Activated T-helper 9 cell treated with anti-CD3 and anti-CD28 coated beads, Interleukin-2, amount 50 U/mL, for 16 hours (primary cell): ENCODE results near the gene MON1B.
"Not testable (repeated sequence)": the region's sequence is repeated elsewhere in the genome, so short reads cannot be mapped to it uniquely, and the experiment has no call there.

Experiments used
- DNase-seq: peaks from one replicate; pipeline ENCODE4 v3.0.0-alpha.2; 2020; ENCODE audit warnings: low read depth

The MON1B gene

DNA sequence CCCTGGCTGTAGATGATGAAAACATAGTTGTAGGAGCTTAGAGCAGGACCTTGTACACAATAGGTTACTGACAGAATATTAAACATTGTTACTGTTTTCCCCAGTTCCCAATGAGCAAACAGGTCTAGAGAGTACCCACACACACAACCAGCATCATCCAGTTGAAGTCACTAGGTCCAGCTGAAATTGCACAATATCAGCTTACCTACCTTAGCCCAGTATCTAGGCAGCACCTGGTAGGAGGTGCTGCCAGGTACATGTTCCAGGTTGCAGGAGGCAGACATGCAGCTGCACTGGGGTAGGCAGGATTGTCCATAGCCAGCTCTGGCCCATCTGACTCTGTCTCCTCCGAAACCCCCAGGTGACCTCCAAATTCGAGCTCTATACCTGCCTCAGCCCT, 6.8 kb downstream of the MON1B start:
- no peak for DNase-seq

DNA sequence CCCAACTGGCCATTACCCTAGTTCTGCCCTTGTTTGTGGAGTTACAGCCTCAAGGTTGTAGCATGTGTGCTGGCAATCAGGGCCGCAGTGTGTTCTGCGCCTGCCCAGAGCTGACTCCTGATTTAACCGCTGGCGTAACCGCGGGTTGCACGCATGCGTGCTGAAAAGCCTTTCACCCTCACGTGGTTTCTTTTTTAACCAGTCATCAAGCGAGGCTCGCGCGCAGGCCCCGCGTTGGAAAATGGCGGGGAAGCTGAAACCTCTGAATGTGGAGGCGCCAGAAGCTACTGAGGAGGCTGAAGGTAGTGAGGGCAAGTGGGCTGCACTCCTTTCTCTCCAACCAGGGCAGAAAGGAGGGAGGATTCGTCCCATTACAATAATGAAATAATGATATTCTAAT, 8.2 kb downstream of the MON1B start, which contains the start of gene SYCE1L:
SYCE1L (plus strand) TSS at position 198 of the 400 bp plus-strand sequence; CDS start at position 242, 44 bp downstream.
- no peak for DNase-seq

DNA sequence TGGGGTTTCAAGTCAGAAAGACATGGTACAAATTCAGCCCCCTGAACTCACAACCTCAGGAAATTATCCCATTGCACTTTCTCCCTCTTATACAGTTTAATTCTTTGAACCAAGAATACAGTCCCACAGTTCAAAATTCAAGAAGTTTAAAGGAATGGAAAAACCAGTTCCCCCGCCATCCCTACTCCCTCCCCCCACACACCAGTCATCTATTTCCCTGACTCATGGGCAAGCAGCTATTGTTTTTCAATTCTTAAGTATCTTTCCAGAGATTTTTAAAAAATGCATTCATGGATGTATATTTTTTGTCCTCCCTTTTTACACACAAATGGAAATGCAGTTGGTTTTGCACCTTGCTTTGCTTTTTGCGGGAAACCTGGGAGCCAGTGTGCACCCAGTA, 15.5 kb downstream of the MON1B start:
- no peak for DNase-seq

GRCh38 chr16:77207030-77207429, 16.0 kb downstream of the MON1B start:
- no peak for DNase-seq

GRCh38 chr16:77208382-77208781, 17.4 kb downstream of the MON1B start:
- no peak for DNase-seq

DNA sequence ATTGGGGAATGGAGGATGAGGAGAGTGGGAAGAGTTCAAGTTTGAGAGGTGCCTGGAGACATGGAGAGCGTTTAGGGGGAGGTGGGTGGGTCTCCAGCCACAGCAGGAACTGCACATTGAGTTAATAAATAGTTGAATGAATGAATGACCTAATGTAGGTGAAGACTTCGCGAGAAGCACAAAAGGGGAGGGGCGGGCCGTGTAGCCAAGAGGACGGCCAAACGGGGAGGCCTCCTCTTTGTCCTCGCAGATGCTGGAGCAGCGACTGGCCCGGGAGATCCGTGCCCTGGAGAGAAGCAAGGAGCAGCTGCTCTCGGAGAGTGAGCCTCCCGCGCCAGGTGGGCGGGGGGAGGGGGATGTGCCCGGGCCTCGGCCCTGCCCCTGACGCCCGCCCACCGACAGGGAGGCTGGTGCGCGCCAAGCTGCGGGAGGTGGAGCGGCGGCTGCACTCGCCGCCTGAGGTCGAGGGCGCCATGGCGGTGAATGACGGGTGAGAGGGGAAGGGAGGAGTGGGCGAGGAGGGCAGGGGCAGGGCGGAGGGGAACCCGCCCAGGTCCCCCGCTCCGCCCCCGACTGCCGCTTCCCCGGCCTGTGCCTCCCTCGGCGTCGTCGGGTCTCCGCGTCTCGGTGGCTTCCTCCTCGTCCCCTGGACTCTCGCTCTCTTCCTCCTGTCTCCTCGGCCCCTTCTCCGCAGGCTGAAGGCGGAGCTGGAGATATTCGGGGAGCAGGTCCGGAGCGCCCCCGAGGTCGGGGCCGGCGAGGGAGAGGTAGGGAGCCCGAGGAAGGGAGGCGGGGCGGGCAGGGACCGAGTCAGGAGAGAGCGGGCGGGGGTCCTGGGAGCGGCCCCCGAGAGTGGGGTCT, 21.1 kb downstream of the MON1B start:
- peak; percentile 63 for DNase-seq

- DNase-seq: peak; percentile 50
These were observed 22.0 kb downstream of the MON1B start for GRCh38 chr16:77212741-77213541.

DNA sequence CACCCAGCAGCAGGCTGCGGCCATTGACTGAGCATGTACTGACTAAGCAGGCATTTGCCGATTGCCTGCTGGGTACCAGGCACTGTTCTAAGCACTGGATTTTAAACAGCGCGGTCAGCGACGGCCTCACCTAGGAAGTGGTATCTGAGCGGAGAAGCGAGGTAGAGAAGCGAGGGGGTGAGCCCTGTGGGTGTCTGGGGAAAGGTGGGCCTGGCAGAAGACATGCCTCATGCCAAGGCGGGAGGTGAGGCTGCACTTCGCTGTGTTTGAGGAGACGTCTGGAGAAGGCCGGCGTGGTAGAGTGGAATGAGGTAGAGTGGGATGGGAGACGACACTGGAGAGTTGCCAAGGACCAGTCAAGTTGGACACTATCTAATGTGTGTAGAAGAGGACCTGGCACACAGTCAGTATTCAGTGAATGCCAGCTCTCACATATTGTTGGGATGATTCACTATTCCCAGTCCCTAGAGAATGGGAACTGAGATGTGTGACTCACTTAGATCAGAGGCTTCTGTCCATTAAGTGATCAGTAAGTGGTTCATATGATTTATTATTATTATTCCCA, 22.6 kb downstream of the MON1B start:
- no peak for DNase-seq

DNA sequence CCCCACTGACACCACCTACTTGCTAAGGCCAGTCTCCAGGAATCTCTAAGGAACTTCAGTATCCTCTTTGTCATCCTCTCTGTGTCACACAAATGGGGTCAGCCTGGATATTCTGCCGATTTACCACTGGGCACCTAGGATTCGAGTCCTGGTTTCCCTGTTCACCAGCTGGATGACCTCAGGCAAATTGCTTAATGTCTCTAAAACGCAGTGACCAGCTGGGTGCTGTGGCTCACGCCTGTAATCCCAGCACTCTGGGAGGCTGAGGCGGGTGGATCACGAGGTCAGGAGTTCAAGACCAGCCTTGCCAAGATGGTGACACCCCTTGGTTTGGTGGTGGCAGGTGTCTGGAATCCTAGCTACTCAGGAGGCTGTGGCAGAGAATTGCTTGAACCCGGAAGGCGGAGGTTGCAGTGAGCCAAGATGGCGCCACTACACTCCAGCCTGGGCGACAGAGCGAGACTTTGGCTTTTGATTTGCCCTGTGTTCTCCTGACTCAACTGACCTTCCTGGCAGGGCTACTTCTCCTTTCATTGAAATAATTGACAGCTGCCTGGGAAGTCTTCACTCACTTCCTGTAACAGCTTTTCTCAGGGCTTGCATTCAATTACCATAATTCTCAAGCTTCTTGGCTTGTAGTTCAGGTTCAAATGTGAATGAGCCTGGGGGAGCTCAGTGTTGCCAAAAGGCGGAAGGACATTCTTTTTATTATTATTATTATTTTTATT, 23.6 kb downstream of the MON1B start:
- no peak for DNase-seq

DNA sequence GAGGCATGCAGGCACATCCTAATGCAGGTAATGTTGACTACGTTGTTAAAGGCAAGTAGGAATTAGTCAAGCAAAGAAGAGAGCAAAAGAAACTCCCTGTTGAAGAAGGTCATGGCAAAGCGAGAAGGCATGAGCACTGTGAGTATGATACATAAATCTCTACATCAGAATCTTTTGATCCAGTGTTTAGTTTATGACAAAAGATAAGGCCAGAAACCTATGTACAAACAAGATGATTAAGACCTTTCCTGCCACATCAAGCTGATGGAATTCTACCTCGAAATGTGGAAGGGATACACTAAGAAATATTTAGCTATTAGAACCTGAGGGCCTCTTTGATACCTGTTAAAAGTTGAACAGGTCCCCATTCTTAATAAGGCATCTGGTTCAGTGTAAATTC, 28.4 kb downstream of the MON1B start:
- no peak for DNase-seq

GRCh38 chr16:77220427-77220826, 29.4 kb downstream of the MON1B start:
- DNase-seq: no peak

GRCh38 chr16:77221482-77221881, 30.5 kb downstream of the MON1B start:
- DNase-seq: no peak

GRCh38 chr16:77223184-77223583, 32.2 kb downstream of the MON1B start:
- no peak for DNase-seq

GRCh38 chr16:77225182-77225581, 34.2 kb downstream of the MON1B start:
- no peak for DNase-seq

DNA sequence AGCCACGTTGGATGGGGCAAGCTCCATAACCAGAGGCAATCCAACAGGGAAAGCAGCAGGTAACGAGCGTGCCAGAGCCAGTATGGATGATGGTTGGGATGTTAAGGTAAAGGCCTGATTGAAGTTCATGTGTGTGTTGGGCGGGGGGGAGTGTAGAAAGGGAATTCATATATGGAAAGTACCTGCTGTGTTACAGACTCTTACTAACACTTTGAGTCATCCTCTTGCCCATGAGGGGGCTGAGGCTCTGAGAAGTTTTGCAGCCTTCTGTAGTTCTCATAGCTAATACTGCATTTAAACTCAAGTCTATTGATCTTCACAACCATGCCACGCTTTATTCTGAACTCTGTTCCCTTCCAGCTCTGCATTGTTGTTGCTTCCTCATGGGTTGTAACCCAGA, 36.8 kb downstream of the MON1B start:
- no peak for DNase-seq

DNA sequence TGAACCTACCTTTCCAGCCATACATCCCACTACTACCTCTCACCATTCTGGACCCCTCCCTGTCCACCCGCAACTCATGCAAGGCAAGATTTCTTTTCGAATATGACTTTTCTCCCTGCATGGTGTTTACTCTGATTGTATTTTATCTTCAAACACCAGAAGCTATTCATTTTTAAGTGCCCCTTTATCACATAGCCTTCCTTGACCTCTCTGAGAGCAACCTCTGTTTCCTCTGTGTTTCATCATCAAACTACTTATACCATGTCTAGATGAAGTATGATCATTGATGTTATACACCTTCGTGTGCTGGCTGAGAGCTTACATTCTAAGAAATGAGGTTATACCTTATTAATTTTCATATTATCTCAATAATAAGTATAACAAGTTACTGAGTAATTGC, 40.1 kb downstream of the MON1B start:
- DNase-seq: no peak

DNA sequence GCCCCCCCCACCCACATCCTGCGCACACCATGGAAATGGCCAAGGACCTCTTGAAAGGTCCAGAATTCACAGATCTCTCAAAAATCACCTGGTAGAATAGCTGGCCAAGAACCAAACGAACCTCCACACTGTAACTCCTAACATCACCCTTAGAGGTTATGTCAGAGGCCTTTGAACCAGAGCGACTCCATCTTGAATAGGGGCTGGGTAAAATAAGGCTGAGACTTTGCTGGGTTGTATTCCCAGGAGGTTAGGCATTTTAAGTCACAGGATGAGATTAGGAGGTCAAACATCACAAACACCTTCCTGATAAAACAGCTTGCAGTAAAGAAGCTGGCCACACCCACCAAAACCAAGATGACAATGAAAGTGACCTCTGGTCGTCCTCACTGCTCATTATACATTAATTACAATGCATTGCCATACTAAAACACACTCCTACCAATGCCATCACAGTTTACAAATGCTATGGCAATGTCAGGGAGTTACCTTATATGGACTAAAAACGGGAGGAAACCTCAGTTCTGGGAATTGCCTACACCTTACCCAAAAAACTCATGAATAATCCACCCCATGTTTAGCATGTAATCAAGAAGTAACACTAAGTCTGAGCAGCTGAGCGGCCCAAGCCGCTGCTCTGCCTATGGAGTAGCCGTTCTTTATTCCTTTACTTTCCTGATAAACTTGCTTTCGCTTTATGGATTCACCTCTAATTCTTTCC, 43.0 kb downstream of the MON1B start:
- DNase-seq: no peak

DNA sequence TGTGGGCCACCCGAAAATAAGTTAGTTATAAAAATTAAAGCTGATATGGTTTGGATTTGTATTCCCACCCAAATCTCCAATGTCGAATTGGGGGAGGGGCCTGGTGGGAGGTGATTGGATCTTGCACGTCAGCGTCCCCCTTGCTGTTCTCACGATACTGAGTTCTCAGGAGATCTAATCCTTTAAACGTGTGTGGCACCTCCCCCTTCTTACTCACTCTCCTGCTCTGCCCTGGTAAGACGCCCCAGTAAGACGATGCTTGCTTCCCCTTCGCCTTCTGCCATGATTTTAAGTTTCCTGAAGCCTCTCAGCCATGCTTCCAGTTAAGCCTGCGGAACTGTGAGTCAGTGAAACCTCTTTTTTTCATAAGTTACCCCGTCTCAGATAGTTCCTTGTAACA, 43.6 kb downstream of the MON1B start:
- no peak for DNase-seq

- peak; percentile 75 for DNase-seq
These were observed 45.1 kb downstream of the MON1B start for GRCh38 chr16:77236063-77236511.

GRCh38 chr16:77238593-77238992, 47.6 kb downstream of the MON1B start:
- no peak for DNase-seq

DNA sequence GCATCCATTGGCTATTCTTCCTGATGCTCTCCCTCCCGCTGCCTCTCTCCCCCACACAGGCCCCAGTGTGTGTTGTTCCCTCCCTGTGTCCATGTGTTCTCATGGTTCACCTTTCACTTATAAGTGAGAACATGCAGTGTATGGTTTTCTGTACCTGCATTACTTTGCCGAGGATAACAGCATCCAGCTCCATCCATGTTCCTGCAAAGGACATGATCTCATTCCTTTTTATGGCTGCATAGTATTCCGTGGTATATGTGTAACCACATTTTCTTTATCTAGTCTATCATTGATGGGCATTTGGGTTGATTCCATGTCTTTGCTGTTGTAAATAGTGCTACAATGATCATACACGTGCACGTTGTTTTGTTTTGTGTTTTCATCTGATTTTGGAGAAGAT, 51.5 kb downstream of the MON1B start:
- DNase-seq: not testable (repeated sequence)
